ENCODE measurements around the gene ECHDC3. TPM values are rescaled to one million over a fixed set of nuclear protein-coding genes. Genes with fewer than 3 reads are reported as not detected.
"Not testable (repeated sequence)": the region's sequence is repeated elsewhere in the genome, so short reads cannot be mapped to it uniquely, and the experiment has no call there.

The ECHDC3 gene
- total and polyA plus RNA-seq, 9 donors, result 5.8 to 12.7 (median 8.6) TPM

DNA sequence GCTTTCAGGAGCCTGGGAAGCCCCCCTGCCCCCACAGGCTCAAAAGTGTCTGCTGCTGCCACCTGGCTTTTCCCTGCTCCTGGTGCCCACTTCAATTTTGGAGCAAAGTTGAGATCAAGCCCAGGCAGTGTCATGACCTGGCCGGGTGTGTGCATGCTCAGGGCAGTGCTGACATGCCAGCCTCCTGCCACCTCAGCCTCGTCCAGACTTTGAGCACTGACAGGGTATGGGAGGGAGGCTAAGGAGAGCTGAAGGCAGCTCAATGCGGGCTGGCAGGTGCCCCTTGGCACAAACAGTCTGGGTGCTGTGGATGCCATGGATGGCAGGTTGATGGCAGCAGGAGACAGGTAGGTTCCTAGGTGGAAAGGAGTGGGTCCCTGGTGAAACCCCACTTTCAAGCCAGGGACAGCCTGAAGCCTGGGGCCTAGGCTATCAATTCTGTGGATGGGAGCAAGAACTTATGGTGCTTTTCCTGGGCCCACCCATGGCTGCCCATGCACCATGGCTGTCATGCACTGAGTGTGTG, 12.3 kb upstream of the ECHDC3 start:
- Histone ChIP-seq H3K27me3 (ENCODE audit: control insufficient read depth, insufficient read depth, low read length) (no peaks in the 10 kb centered on the region), H3K36me3 (ENCODE audit: control insufficient read depth, insufficient read depth, low read length) (no peaks in the 10 kb centered on the region), H3K27ac (ENCODE audit: low read length) (no peak overlapping the region), H3K9me3 (replicated peaks; ENCODE audit: control insufficient read depth, low read depth, low read length) (peaks cover 5% of the 10 kb centered on the region), H3K4me3 (ENCODE audit: low read length) (no peak overlapping the region), H3K4me1 (ENCODE audit: control insufficient read depth, insufficient read depth, low read length) (no peaks in the 10 kb centered on the region)
- no peak for DNase-seq
- WGBS (ENCODE audit: insufficient coverage), result 84% methylated on average over 3 of the region's 3 CpGs

DNA sequence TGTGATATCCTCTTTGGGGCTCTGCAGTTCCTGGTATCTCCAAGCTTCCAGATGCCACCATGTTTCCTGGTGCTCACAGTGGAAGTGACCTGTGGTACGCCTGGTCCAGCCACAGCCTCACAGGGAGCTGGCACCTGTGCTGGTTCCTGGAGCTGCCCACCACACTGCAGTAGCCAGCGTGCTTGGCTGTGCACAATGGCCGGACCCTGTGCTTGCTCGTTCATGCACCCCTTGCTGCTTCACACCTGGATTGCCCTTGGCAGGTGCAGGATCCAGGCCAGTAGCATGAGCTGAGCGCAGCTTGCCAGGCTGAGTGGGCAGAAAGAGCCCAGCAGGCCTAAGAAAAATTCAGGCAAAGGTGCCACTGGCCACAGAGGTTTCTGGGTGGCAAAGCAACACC, 11.4 kb upstream of the ECHDC3 start:
- 93% methylated on average over 5 of the region's 5 CpGs for WGBS (ENCODE audit: insufficient coverage)
- peaks cover 5% of the 10 kb centered on the region for H3K9me3 ChIP-seq (replicated peaks; ENCODE audit: control insufficient read depth, low read depth, low read length)
- DNase-seq, result no peak
- no peaks in the 10 kb centered on the region for H3K27me3 ChIP-seq (ENCODE audit: control insufficient read depth, insufficient read depth, low read length)
- H3K4me3 ChIP-seq (ENCODE audit: low read length), result no peak overlapping the region
- no peaks in the 10 kb centered on the region for H3K4me1 ChIP-seq (ENCODE audit: control insufficient read depth, insufficient read depth, low read length)
- no peaks in the 10 kb centered on the region for H3K36me3 ChIP-seq (ENCODE audit: control insufficient read depth, insufficient read depth, low read length)
- no peak overlapping the region for H3K27ac ChIP-seq (ENCODE audit: low read length)

DNA sequence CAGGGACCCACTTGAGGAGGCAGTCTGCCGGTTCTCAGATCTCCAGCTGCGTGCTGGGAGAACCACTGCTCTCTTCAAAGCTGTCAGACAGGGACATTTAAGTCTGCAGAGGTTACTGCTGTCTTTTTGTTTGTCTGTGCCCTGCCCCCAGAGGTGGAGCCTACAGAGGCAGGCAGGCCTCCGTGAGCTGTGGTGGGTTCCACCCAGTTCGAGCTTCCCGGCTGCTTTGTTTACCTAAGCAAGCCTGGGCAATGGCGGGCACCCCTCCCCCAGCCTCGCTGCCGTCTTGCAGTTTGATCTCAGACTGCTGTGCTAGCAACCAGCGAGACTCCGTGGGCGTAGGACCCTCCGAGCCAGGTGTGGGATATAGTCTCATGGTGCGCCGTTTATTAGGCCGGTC, 5.4 kb upstream of the ECHDC3 start:
- not testable (repeated sequence) for H3K4me1 ChIP-seq (ENCODE audit: control insufficient read depth, insufficient read depth, low read length); H3K4me3 ChIP-seq (ENCODE audit: low read length); H3K27me3 ChIP-seq (ENCODE audit: control insufficient read depth, insufficient read depth, low read length); H3K27ac ChIP-seq (ENCODE audit: low read length); H3K36me3 ChIP-seq (ENCODE audit: control insufficient read depth, insufficient read depth, low read length); H3K9me3 ChIP-seq (replicated peaks; ENCODE audit: control insufficient read depth, low read depth, low read length); DNase-seq
- WGBS (ENCODE audit: insufficient coverage), result 76% methylated on average over 3 of the region's 15 CpGs

DNA sequence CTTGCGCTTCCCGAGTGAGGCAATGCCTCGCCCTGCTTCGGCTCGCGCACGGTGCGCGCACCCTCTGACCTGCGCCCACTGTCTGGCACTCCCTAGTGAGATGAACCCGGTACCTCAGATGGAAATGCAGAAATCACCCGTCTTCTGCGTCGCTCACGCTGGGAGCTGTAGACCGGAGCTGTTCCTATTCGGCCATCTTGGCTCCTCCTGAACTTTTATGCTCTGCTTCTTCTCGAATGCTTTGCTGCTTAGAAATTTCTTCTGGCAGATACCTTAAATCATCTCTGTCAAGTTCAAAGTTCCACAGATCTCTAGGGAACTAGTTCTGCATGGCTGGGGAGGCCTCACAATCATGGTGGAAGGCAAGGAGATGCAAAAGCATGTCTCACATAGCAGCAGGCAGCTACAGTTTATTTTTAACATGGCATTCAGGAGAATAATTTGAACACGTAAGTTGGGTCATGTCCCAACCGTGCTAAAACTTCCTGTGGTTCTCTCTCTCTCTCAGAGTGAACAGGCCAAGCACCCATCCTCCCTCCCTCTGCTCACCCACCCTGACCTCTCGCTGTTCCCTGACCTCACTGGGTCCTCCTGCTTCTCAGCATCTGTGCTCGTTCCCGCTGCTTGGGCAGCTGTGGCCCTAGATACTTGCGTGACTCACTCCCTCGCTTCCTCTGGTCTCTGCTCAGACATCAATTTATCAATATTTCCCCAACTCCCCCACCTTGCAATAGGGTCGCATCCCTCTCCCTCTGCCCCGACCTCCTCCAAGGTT, 4.7 kb upstream of the ECHDC3 start:
- not testable (repeated sequence) for H3K4me1 ChIP-seq (ENCODE audit: control insufficient read depth, insufficient read depth, low read length); H3K9me3 ChIP-seq (replicated peaks; ENCODE audit: control insufficient read depth, low read depth, low read length); H3K27me3 ChIP-seq (ENCODE audit: control insufficient read depth, insufficient read depth, low read length); H3K27ac ChIP-seq (ENCODE audit: low read length); H3K36me3 ChIP-seq (ENCODE audit: control insufficient read depth, insufficient read depth, low read length); H3K4me3 ChIP-seq (ENCODE audit: low read length); DNase-seq
- WGBS (ENCODE audit: insufficient coverage), result 67% methylated on average over 23 of the region's 27 CpGs

DNA sequence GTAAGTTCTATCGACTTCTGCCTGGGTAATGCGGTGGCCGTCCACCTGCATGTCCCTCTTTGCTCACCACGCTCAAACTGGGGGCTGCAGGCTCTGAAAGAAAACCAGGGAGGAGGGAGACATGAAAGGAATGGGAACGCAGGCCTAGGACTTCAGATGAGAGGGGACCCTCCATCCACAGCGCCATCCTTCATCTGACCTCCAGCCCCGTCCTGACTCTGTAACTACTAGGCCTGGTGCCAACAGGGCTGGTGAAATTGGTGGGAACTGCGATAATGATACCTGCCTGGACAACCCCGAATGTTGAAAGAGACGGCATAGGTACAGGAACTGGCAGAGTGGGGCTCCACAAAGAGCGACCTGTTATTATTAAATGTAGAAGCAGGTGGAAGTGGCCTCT, 1.3 kb upstream of the ECHDC3 start:
- peaks cover 6% of the 10 kb centered on the region for H3K36me3 ChIP-seq (ENCODE audit: control insufficient read depth, insufficient read depth, low read length)
- 90% methylated on average over 5 of the region's 11 CpGs for WGBS (ENCODE audit: insufficient coverage)
- H3K4me3 ChIP-seq (ENCODE audit: low read length), result no peak overlapping the region
- no peaks in the 10 kb centered on the region for H3K9me3 ChIP-seq (replicated peaks; ENCODE audit: control insufficient read depth, low read depth, low read length)
- H3K27ac ChIP-seq (ENCODE audit: low read length), result no peak overlapping the region
- peaks cover 2% of the 10 kb centered on the region for H3K27me3 ChIP-seq (ENCODE audit: control insufficient read depth, insufficient read depth, low read length)
- H3K4me1 ChIP-seq (ENCODE audit: control insufficient read depth, insufficient read depth, low read length), result peaks cover 13% of the 10 kb centered on the region
- DNase-seq, result no peak

DNA sequence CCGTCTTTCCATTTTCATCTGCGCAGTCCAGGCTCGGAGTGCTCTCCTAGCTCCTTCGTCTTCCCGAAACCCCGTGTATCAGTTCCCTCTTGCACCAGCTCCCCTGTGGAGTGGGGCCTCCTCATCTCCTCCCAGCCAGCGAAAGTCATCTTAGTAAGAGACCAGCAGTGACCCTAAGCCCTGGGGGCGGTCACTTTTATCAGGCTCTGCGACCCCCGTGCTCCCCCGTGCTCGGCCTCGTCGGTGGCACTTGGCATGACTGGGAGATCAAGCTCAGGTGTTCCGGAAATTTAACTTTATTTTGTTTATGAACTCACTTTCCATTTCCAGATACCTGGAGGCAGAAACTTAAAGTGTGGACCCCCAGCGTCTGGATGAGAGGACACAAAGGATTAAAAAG, 574 bp upstream of the ECHDC3 start:
- H3K27me3 ChIP-seq (ENCODE audit: control insufficient read depth, insufficient read depth, low read length), result peaks cover 2% of the 10 kb centered on the region
- DNase-seq, result no peak
- H3K4me1 ChIP-seq (ENCODE audit: control insufficient read depth, insufficient read depth, low read length), result peaks cover 13% of the 10 kb centered on the region
- peaks cover 6% of the 10 kb centered on the region for H3K36me3 ChIP-seq (ENCODE audit: control insufficient read depth, insufficient read depth, low read length)
- H3K4me3 ChIP-seq (ENCODE audit: low read length), result peak overlapping the region; percentile 65
- WGBS (ENCODE audit: insufficient coverage), result 66% methylated on average over 12 of the region's 16 CpGs
- H3K27ac ChIP-seq (ENCODE audit: low read length), result no peak overlapping the region
- H3K9me3 ChIP-seq (replicated peaks; ENCODE audit: control insufficient read depth, low read depth, low read length), result no peaks in the 10 kb centered on the region

DNA sequence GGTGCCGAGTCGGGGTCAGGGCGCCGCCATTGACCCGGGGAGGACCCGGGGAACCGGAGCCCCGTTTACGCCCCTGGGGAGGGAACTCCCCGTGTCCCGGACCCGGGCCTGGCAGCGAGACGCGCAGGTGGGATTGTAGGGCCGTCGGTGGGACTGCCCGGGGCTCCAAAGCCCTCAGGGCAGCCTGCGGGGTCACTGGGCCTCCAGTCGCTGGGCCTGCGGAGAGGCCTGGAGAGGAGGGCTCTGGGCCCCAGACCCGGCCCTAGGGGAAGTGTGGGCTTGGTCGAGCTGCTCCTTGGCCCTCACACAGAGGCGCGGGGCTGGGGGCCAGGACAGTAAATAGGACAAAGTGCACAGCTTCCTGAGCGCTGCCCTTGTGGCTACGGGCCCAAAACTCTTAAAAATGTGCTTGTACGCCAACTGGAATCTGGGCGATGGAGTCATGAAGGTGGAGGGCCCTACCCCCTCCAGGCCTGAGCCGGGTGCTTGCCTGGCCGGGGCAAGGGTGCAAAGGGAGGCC, 657 bp downstream of the ECHDC3 start:
- DNase-seq, result no peak
- Histone ChIP-seq H3K9me3 (replicated peaks; ENCODE audit: control insufficient read depth, low read depth, low read length) (no peaks in the 10 kb centered on the region), H3K4me3 (ENCODE audit: low read length) (peak overlapping the region; percentile 65), H3K4me1 (ENCODE audit: control insufficient read depth, insufficient read depth, low read length) (peaks cover 13% of the 10 kb centered on the region), H3K27me3 (ENCODE audit: control insufficient read depth, insufficient read depth, low read length) (peaks cover 2% of the 10 kb centered on the region), H3K36me3 (ENCODE audit: control insufficient read depth, insufficient read depth, low read length) (peaks cover 6% of the 10 kb centered on the region), H3K27ac (ENCODE audit: low read length) (peak overlapping the region; percentile 42)
- 33% methylated on average over 31 of the region's 31 CpGs for WGBS (ENCODE audit: insufficient coverage)

DNA sequence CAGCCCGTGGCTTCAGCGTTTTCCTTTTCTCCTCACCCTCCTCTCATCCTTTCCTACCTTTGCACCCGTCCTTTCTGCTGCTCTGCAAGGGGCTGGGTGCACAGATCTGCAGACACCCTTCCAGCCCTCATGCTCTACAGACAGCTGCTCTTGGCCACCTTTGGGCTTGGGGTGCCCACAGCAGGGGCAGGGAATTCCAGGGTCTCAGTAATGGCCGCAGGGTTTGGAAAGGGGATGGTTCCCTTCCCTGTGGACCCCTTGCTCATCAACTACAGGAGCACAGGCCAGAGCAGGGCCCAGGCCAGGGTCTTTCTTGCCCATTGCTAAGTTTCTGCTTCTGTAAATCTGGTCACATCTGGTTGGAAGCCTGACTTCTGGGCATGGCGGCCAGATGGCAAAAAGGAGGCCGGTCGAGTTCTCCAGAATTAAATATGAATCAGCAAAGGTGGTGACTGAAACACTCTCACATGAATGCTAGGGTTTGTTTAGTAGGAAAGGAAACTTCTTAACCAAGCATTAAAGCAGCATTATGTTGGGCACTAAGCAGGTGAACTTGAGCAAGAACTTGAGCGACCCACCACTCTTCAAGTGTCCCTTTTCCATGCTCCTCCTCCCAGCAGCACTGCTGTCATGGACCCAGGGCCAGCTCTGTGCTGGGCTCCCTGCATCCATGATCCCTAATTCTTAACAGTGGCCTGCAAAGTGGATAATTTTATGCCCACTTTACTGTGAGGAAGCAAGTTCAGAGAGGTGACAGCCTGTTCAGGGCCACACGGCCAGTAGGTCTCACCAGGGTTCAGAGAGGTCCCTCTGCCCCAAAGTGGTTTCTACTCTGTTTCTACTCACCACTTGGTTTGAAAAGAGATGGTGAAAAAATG, 1.5 kb downstream of the ECHDC3 start:
- Histone ChIP-seq H3K4me3 (ENCODE audit: low read length) (peak overlapping the region; percentile 65), H3K27ac (ENCODE audit: low read length) (no peak overlapping the region), H3K9me3 (replicated peaks; ENCODE audit: control insufficient read depth, low read depth, low read length) (no peaks in the 10 kb centered on the region), H3K4me1 (ENCODE audit: control insufficient read depth, insufficient read depth, low read length) (peaks cover 13% of the 10 kb centered on the region), H3K36me3 (ENCODE audit: control insufficient read depth, insufficient read depth, low read length) (peaks cover 10% of the 10 kb centered on the region), H3K27me3 (ENCODE audit: control insufficient read depth, insufficient read depth, low read length) (peaks cover 2% of the 10 kb centered on the region)
- WGBS (ENCODE audit: insufficient coverage), result 94% methylated on average over 2 of the region's 9 CpGs
- no peak for DNase-seq

DNA sequence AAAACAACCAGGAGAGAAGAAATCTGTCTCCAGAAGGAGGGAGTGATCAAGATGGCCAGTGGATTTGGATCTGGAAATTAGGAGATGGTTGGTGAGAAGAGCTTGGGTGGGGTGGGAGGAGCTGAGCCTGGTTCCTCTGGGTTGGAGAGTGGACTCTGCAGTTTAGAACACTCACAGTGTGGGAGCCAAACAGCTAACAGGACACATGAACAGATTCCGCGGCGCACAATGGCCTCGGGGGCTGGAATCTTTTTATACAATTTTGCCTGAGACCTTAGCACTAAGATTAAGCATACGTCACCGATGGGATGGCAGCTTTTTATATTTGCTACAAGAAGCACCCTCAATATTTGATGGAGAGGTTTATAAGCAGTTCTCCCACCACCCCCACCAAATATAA, 2.9 kb downstream of the ECHDC3 start:
- no CpG with 5 or more reads among the region's 6 CpGs for WGBS (ENCODE audit: insufficient coverage)
- H3K27ac ChIP-seq (ENCODE audit: low read length), result no peak overlapping the region

More for the DNA sequence above, 2.9 kb downstream of the ECHDC3 start:
- Histone ChIP-seq H3K4me1 (ENCODE audit: control insufficient read depth, insufficient read depth, low read length) (peaks cover 13% of the 10 kb centered on the region), H3K9me3 (replicated peaks; ENCODE audit: control insufficient read depth, low read depth, low read length) (no peaks in the 10 kb centered on the region), H3K27me3 (ENCODE audit: control insufficient read depth, insufficient read depth, low read length) (peaks cover 2% of the 10 kb centered on the region), H3K4me3 (ENCODE audit: low read length) (no peak overlapping the region), H3K36me3 (ENCODE audit: control insufficient read depth, insufficient read depth, low read length) (peaks cover 18% of the 10 kb centered on the region)
- DNase-seq, result no peak
